GM18517 (cell line): ENCODE data around the gene NGEF.
"Not testable (repeated sequence)": the region's sequence is repeated elsewhere in the genome, so short reads cannot be mapped to it uniquely, and the experiment has no call there.

Experiments
- ATAC-seq: cut with Tn5 transposase; IDR thresholded peaks from one replicate; pipeline ENCODE4 v1.9.1; 2021; ENCODE audit warnings: mild to moderate bottlenecking, moderate library complexity; ENCODE audit not compliant: unreplicated experiment

The NGEF gene

DNA sequence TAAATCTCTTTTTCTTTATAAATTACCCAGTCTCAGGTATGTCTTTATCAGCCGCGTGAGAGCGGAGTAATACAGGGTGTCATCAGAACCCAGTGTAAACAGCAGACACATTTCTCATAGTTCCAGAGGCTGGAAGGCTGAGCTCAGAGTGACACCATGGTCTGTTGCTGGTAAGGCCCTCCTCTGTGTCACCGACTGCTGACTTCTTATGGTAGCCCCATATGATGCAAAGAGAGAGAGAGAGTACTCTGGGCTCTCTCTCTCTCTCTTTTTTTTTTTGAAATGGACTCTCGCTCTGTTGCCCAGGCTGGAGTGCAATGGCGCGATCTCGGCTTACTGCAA lies 83.0 kb downstream of the NGEF start:
- ATAC-seq: no peak

DNA sequence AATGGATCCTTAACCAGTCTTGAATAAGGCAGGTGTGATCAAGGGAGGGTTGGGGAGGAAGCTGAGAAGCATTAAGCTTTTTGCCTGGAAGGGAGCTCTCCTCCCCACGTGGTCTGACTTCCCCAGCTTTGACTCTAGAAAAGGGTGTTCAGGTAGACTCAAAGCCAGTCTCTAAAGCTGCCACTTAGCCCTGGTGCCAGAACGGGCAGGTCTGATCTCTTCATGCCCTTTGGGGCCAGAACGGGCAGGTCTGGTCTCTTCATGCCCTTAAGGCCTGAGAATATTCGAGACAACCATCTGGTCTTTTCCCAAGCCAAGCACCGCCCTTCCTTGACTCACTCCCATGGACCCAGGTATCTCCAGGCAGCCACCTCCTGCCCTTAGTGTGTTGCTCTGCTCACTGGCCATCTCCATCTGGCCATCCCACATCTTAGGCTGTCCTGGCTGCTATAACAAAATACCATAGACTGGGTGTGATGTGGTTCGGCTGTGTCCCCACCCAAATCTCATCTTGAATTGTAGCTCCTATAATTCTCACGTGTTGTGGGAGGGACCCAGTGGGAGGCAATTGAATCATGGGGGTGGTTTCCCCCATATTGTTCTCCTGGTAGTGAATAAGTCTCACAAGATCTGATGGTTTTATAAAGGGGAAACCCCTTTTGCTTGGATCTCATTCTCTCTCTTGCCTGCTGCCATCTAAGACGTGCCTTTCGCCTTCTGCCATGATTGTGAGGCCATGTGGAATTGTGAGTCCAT lies 83.6 kb downstream of the NGEF start:
- no peak for ATAC-seq

DNA sequence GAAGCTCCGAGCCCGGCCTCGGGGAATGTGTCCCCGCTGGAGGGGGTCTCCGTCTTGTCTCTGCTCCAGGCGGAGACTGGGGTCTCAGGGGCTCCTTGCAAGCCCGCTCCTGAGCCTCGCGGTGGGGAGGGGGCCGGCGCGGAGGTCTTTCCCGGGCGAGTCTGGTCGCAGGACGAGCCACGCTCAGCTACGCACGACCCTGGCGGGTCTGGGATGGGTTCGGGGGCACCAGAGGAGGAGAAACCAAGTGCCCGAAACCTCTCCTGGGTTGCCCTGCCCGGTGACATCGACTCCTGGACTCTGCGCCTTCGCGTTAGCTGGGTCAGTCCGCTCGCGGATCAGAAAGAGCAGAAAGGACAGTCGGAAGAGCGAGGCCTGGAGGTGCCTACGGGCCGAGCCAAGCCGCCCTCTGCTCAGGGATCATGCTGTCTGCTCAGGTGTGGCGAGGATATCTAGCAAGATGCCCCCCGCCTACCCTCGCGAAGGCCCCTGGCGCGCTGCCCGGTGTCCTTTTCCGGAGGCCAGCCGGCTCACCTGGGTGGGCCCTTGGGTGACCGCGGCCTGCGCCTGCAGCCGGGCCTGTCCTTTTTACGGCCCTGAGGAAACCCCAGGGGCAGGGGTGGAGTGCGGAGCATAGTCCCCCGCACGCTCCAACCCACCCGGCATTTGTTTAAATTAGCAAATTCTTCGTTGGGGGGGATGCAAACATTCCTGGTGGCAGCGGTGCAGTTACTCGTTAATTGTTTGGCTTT lies 84.3 kb downstream of the NGEF start:
- no peak for ATAC-seq

DNA sequence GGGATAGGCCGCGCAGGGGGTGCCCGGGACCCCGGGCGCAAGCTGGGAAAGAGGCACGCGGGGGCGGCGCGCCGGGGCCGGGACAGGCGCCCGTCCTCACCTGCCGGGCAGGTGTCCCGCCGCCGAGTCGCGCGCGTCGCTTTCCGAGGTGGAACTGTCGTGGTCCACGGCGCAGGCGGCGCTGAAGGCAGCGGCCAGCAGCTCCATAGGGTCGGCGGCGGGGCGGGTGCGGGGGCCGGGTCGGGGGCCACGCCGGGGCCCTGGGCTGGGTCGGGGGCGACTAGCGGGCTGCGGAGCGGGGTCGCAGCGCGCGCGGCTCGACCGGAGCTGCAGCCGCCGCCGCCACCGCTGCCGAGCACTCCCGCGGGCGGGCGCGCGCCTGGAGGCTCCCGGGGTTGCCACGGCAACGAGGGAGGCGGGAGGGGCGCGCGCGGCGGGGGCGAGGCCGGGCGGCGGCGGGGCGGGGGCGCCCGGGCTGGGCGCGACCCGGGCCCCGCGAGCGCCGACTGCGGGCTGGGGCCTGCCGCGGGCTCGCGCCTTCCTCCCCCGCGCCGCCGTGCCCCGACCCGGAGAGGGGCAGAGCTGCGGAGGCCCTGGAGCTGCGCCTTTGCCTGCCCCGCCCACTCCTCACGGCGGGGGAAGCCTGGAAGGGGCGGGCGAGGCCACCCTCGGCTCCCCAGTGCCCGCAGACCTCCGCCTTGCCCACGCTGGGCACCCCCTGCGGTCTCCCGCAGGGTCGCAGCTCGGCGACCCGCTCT lies 85.1 kb downstream of the NGEF start:
- no peak for ATAC-seq

DNA sequence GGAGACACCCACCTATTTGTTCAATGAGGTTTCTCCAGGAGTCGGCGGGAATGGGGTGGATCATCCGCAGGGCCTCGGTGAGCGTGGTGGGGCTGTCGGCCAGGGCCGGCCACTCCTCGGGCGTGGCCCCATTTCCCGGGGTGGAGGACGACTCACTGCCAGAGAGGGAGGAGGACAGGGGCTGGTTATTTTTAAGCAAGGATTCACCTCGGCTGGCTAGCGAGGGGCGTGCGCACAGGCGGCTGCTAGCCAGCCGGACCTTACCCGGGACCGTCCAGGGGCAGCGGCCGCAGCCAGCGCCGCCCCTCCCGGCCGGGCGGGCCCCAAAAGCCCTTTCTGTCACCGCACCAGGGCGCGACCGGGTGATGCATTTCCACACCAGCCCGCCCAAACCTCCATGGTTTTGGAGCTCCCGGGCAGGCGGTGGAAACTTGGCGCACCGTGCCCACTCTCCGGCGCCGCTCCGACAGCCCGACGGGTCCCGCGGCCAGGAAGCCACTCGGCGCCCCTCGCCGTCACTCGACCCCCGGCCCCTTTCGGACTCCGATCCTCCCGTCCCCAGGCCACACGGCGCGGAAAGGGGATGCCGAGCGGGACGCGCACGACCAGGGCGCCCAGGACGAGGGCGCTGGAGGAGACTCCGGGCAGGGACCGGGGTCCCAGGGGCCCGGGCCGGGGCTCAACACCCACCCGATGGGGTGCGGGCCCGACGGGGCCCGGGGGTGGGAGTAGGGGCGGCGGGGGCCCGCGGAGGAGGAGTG lies 85.8 kb downstream of the NGEF start:
- no peak for ATAC-seq

DNA sequence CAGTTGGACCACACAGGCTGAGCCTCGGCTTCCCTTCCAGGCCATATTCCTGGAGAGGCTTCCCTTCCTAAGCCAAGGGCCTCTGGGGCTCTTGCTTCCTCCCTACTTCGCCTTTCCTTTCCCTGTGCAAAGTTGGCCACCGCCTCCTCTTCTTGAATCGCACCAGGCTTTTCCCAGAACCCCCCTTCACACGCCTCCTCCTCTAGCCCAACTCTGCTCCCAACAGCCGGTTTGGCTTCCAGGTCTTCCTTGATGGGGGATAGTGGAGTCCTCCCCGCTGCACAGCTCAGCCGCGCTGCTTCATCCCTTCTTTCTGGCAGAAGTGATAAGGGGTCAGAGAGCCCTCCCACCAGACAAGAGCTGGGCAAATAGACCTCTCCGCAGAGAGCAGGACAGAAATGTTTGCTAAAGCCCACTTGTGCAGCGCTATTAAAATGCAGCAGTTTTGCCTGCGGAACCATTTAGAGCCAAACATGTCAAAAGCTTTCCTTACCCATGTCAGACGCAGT lies 86.6 kb downstream of the NGEF start:
- no peak for ATAC-seq

DNA sequence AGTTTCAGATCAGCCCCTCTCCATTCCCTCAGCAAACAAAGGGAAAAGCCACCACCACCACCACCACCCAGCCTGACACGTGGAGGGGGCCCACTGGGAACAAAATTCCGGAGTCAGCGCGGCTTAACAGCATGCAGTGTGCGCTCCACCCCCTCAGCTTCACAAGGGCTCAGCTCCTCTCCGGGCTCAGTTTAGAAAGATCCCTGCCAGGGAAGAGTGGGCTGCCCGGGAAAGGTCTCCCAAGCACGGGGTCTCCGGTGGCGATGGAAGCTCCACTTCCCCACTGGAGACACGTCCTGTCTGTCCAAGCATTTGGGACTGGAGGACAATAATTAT lies 87.3 kb downstream of the NGEF start:
- no peak for ATAC-seq

DNA sequence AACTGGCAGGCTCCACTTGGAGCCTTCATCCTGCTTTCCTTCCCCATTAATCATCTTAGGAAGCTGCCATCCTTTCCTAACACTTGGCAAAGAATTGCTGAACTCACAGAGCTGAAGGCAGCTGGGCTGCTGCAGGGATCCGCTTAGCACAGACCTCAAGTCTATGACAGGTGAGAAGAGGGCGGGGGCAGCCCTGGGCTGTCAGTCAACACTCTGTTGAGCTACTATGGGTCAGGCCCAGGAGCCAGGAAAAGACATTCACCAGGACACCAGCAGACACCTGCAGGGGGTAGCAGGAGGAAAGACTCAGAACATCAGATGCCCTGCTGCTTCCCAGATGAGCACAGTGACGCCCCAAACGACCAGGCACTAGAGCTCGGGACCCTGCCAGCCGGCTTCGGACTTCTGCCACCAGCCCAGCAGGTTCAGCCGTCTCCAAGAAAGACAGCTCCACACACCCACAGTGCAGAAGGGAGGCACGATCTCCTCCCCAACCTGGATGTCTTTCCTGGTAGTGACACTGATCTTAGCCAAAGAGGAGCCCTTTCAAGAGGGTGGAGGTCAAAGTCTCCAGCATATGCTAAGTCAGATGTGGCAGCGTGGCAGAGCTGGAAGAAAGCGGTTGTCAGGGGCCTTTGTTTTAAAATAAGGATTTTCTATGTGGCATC lies 87.8 kb downstream of the NGEF start:
- ATAC-seq: no peak

DNA sequence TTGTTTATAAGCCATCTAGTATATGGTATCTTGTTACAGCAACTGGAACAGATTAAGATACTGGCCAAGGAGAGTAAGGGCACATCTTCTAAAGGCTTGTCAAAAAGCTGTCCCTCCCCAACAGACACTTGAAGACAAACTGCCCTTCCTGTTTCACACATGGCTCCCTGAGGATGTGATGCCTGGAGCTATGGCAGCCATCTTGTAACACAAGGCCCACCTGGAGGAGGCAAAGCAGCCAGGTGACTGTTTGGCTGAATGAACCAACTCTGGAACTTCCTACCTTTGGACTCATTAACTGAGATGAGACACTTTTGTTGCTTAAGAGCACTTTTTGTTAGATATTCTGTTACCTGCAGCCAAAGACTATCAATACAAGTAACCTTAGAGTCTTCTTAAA lies 88.6 kb downstream of the NGEF start:
- ATAC-seq: no peak

DNA sequence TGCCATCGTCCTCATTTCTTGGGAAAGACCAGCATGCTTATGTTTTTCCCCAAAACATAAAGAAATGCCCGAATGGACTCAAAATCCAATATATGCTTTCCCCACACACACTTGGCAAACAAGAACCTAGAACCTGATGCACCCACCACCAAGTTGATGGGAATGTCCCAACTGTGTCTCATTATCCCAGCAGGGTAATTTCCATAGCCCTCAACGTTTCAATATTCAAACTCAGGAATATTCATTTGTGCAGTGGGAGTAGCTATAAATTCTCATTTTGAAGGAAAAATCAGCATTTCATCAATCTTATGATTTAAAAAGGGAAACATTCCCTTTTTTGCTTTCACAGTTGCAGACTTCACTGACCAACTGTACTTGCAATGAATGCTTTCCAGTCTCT lies 92.3 kb downstream of the NGEF start:
- no peak for ATAC-seq

DNA sequence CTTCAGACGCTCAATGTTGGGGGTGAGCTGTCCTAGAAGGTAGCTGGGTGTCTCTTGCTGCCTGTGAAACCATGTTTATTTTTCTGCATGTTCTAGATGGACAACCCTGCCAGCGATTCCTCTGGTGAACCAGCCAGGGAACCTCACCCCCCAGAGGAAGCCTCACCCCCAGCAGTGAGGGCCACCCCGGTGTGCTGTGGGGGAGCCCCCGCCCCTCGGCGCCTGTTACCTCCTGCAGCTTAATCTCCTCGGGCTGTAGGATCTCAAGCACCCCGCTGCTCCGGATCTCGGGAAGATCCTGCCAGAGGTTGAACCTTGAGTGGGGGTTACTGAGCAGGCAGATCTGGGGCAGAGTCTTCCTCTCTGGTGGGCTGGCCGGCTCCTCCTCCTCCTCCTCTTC lies 93.0 kb downstream of the NGEF start:
- no peak for ATAC-seq

DNA sequence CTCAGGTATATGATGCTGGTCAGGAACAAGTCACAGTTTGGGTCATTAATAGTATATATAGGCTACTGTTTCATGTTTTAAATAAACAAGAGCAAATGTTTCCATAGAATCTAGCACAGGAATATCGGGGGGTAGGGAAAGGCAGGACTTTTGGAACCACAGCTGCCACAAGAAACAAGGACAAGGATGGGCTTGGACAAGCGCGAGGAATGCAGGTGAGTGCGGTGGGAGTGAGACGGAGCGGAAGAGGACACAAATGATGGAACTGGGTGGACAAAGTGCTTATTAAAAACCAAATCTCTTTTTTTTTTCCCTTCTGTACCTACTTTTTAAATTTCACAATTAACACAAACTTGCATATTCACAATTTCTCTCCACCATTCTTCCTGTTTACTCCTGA lies 93.9 kb downstream of the NGEF start:
- no peak for ATAC-seq

DNA sequence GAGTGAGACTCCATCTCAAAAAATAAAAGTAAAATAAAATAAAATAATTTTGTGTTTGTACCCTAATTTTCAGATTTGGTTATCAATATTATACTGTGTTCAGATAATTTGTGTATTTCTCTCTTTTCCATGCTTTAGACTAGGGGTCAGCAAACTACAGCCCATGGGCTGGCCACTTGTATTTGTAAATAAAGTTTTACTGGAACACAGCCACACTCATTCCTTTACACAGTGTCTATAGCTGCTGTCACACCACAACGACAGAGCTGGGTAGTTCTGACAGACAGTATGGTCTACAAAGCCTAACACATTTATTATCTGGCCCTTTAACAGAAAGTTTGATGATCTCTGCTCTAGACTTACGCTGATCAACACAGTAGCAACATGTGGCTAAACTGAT lies 99.2 kb downstream of the NGEF start:
- ATAC-seq: no peak

DNA sequence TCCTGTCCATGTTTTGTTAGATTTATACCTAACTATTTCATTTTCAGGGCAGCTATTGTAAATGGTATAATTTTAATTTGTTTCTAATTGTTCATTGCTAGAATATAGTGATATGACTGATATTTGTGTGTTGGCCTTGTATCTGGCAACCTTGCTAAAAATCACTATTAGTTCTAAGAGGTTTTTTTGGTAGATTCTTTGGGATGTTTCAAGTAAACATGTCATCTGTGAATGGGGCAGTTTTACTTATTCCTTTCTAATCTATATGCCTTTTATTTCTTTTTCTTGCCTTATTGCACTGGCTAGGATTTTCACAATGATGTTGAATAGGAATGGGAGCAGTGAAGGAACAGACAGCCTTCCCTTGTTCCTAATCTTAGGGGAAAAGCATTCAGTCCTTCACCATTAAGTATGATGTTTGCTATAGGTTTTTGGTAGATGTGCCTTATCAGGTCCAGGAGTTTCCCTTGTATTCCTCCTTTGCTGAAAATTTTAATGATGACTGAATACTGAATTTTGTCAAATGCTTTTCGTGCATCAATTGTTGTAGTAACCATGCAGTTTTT lies 101.3 kb downstream of the NGEF start:
- no peak for ATAC-seq

DNA sequence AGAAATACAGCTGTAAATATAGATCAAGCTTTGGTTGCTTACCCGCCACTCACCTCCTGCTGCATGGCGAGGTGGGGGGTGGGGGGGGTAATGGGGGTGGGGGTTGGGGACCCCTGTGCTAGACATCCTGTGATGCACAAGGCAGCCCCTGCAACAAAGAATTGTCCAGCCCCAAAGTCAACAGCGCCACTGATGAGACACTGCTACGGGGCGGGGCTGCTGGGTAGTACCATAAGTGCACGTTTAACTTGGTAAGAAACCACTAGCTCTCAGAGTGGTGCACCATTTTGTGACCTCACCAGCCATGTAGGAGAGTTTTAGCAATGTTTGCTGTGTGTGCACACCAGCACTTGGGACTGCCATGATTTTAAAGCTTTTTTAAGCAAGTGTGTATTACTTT lies 102.7 kb downstream of the NGEF start:
- no peak for ATAC-seq

DNA sequence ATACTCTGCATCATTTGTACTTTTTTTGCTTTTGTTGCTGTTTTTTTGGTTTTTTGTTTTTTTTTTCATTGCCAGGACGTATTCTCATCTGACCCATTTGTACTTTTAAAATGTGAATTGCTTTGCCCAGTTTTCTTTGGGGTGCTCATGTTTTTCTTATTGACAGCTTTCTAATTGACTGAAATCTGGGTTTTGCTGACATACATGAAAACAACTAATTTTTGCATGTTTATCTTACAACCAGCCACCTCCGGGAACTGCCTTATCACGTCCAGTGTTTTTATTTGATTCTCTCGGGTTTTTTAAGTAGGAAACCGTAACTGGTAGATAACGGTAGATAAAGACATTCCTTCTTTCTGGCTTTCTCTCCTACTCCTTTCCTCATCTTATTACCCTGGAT lies 104.4 kb downstream of the NGEF start:
- ATAC-seq: no peak

DNA sequence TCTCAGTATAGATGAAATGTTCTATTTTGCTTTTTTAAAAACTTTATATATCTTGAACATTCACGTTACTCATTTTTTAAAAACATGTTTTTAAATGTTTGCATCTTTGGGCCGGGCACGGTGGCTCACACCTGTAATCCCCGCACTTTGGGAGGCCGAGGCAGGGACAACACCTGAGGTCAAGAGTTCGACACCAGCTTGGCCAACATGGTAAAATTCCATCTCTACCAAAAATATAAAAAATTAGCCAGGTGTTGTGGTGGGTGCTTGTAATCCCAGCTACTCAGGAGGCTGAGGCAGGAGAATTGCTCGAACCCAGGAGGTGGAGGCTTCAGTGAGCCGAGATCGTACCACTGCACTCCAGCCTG lies 105.4 kb downstream of the NGEF start:
- ATAC-seq: not testable (repeated sequence)

DNA sequence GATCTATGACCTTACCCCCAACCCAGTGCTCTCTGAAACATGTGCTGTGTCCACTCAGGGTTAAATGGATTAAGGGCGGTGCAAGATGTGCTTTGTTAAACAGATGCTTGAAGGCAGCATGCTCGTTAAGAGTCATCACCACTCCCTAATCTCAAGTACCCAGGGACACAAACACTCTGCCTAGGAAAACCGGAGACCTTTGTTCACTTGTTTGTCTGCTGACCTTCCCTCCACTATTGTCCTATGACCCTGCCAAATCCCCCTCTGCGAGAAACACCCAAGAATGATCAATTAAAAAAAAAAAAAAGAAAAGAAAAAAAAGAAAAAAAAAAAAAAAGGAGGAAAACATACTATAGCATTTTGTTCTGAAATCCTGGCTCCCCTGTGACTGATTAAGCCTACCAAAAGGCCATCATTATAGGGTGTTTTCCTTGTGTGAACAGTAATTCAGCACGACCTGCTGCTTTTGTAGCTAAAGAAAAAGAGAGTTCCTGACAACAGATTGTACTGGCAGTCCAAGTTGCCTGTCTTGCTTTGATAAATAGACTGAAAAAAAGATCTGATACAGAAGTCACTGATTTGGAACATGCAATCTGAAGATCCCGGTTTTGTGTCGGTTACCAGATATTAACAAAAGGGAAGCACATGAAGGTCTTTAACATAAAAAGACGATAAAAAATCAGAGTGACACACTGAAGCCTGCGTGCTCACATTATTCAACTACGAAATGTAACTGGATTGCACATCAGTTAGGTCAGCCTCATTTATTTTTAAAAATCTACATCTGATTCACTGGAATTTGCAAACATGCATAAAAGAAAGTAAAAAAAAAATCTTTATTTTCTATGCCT lies 106.0 kb downstream of the NGEF start:
- not testable (repeated sequence) for ATAC-seq

DNA sequence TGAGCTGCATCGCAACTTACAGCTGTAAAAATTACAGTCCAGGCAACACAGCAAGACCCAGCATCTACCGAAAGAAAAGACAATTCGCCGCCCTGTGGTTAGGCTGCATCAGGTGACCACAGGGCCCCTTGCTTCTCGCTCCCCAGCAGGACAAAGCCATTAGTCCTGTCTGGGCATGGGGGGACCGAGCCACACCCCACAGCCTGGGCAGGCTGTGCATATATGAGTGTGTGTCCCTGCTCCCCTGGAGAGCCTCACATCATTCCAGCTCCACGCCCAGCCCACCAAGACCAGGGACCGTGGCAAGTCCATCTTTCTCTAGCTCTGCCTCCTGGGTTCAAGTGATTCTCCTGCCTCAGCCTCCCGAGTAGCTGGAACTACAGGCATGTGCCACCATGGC lies 109.1 kb downstream of the NGEF start:
- ATAC-seq: no peak
